ENCODE measurements around the gene POLR1D.

Gene POLR1D

DNA sequence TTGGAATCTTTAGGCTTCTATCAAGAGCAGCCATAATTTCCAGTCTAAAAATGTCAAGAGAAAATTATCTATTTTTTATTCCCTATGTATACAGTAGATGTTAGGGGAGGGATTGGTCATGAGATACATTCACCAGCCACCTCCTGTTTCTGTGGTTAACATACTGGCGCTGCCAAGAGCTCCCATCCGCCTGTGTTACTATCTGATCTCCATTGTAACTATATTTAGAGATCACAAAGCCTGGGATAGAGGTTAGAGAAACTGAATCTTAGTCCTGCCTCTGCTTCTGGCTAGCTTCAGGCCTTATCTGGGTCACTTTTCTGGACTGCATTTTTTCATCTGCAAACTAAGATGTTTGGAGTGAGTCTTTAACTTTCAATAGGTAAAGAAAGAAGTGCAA lies 46.3 kb downstream of the POLR1D start:
- POLR2A ChIA-PET = no interaction called here
- CTCF ChIA-PET = interaction anchor here (1.2 kb wide), 1 partner anchor 163 kb away, joined by 5 read pairs; no protein-coding TSS in a partner anchor
- TF ChIP-seq, protein P1, sequence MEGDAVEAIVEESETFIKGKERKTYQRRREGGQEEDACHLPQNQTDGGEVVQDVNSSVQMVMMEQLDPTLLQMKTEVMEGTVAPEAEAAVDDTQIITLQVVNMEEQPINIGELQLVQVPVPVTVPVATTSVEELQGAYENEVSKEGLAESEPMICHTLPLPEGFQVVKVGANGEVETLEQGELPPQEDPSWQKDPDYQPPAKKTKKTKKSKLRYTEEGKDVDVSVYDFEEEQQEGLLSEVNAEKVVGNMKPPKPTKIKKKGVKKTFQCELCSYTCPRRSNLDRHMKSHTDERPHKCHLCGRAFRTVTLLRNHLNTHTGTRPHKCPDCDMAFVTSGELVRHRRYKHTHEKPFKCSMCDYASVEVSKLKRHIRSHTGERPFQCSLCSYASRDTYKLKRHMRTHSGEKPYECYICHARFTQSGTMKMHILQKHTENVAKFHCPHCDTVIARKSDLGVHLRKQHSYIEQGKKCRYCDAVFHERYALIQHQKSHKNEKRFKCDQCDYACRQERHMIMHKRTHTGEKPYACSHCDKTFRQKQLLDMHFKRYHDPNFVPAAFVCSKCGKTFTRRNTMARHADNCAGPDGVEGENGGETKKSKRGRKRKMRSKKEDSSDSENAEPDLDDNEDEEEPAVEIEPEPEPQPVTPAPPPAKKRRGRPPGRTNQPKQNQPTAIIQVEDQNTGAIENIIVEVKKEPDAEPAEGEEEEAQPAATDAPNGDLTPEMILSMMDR (IDR thresholded peaks at IDR 0.05; ENCODE audit: insufficient read depth, low read length, missing control alignments) = no peak
- no peak for DNase-seq (ENCODE audit: low read depth, low spot score)
- H3K4me3 ChIP-seq (ENCODE audit: low read depth, low read length) = no peak overlapping the region

DNA sequence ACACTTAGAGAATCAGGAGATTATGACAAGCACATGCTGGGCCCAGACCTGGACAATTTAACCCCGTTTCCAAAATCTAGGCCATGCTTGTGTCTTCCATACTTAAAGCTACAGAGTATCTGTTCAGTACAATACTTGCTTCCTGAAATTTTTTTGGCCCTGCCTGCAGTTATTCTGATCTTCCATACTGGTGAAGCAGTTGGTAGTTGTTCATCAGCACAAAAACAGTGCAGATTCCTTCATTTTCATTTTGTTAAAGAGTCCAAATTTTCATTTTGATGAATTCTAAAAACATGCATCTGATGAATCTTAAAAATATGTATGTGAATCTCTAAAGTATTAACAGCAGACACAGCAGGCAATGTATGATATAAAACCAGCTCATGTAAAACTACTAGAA lies 49.2 kb downstream of the POLR1D start:
- TF ChIP-seq, protein P1 (IDR thresholded peaks at IDR 0.05; ENCODE audit: insufficient read depth, low read length, missing control alignments) = no peak
- ChIA-PET POLR2A (no interaction called here), CTCF (no interaction called here)
- no peak for DNase-seq (ENCODE audit: low read depth, low spot score)
- H3K4me3 ChIP-seq (ENCODE audit: low read depth, low read length) = no peak overlapping the region

DNA sequence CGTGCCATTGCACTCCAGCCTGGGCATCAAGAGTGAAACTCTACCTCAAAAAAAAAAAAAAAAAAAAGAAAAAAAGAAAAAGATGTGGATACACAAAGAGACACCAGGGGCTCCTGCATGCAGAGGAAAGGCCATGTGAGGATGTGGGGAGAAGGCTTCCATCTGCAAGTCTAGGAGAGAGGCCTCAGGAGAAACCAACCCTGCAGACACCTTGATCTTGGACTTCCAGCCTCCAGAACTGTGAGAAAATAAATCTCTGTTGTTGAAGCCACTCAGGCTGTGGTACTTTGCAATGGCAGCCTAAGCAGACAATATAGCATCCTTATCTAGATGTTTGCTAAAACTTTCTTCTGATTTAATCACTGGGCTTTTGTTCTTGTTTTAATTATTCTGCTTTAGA lies 50.3 kb downstream of the POLR1D start:
- CTCF ChIA-PET = no interaction called here
- no peak overlapping the region for H3K4me3 ChIP-seq (ENCODE audit: low read depth, low read length)
- POLR2A ChIA-PET = no interaction called here
- no peak for DNase-seq (ENCODE audit: low read depth, low spot score)
- TF ChIP-seq, protein P1 (IDR thresholded peaks at IDR 0.05; ENCODE audit: insufficient read depth, low read length, missing control alignments) = no peak
